ENCODE measurements around the gene C17orf113.
"Not testable (repeated sequence)": the region's sequence is repeated elsewhere in the genome, so short reads cannot be mapped to it uniquely, and the experiment has no call there.

C17orf113 gene

GRCh38 chr17:42016941-42017865 is 33.2 kb downstream of the C17orf113 start, which contains the start of gene DNAJC7:
Gene DNAJC7, minus strand, starts transcription at chr17:42017439. Its CDS starts 23 bp downstream, at chr17:42017416.
- peak; percentile 93 for DNase-seq (ENCODE audit: low spot score)

DNA sequence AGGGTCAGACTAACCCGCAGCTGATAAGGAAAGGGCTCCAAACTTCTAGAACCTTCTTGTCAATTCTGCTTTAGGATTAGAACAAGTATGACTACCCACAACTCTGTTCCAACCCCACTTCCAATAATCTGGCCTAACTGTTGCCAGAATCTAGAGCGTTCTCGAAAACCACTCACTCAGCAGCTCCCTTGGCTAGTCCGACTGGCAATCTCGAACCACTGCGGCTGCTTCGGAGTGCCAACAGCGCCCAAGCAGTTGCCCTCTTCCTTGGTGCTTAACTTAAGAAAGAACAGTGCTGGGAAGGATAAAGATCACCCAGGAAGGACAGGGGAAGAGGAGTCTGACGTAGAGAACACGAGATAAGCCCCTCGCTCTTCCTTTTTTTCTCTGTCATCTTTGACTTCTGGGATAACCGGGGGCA is 34.0 kb downstream of the C17orf113 start:
- no peak for DNase-seq (ENCODE audit: low spot score)

DNA sequence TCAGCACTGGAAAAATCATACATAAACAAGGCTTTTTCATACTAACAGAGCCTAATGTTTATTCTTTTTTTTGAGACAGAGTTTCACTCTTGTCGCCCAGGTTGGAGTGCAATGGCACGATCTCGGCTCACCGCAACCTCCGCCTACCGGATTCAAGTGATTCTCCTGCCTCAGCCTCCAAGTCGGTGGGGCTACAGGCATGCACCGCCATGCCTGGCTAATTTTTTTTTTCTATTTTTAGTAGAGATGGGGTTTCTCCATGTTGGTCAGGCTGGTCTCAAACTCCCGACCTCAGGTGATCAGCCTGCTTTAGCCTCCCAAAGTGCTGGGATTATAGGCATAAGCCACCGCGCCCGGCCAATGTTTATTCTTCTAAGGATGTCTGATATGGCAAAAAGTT is 36.7 kb downstream of the C17orf113 start:
- DNase-seq (ENCODE audit: low spot score): not testable (repeated sequence)

GRCh38 chr17:42012363-42012762 is 38.0 kb downstream of the C17orf113 start:
- DNase-seq (ENCODE audit: low spot score): not testable (repeated sequence)

GRCh38 chr17:42010898-42011516 is 39.4 kb downstream of the C17orf113 start:
- DNase-seq (ENCODE audit: low spot score): no peak

GRCh38 chr17:42010266-42010680 is 40.1 kb downstream of the C17orf113 start:
- DNase-seq (ENCODE audit: low spot score): not testable (repeated sequence)

DNA sequence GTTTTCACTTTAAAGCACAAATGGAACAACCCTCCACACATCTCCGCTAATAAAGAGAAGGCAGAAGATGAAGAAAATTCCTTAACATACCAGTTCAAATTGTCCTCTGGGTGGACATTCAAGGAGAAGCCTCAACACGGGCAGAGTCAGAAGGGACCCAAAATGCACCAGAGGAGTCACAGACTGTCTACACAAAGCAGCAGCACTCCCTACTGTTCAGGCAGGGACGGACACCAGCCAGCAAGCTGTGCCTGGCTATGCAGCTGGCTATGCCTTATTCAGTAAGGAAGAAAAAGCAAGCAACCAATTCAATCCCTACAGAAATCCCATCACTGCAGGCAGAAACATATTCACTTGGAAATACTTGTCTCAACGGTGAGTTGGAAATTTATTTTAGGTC is 41.2 kb downstream of the C17orf113 start:
- no peak for DNase-seq (ENCODE audit: low spot score)

DNA sequence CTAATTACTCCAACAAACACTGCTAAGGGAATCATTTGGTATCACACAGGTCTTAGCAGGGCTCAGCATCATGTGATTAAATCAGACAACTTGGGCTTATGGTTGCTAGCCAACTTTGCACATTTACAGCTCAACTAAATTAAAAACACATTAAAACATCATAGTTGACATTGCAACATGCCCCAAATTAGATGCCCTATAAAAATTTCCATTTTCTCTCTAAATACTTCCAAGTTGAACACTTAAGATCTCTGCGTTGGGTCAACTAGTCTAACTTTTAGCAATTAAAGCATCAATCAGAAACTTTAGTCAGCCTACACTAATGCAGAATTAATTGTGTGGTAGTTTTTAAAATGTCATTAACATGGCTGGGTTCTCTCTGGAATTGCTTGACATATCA is 45.2 kb downstream of the C17orf113 start:
- no peak for DNase-seq (ENCODE audit: low spot score)

GRCh38 chr17:42002792-42003301 is 47.6 kb downstream of the C17orf113 start:
- DNase-seq (ENCODE audit: low spot score): no peak

- no peak for DNase-seq (ENCODE audit: low spot score)
These were observed 48.1 kb downstream of the C17orf113 start for GRCh38 chr17:42002175-42002791.

- DNase-seq (ENCODE audit: low spot score): no peak
These were observed 48.7 kb downstream of the C17orf113 start for GRCh38 chr17:42001729-42002128.

DNA sequence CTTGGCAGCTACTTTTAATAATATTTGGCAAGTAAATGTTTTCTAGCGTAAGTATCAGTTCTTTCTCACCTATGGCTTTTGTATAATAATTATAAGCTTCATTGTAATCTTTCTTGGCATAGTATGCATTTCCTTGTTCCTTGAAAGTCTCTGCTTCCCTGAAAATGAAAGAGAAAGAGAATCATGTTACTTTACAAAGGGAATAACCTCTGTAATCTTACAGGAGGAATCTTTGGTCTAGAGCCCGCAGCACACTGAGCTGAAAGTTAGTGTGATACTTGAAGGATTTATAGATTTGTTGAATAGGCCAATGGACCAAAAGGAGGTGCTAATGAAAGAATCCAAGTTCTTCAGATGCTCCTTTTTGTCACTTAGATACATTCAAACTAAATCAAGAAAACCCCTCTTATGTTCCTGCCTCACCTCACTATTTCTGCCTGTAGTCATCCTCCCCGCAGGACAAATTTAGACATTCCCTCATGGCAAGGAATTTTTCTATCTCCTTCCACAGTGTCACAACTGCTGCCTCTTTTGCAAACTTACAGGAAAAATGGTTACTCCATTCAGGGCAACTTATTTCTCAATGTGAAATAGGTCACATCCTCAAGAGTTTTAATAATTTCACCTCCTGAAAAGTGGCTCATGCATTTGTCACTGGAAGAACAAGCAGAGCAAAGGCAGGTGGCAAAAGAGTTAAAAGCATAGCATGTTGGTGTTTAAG is 49.8 kb downstream of the C17orf113 start:
- no peak for DNase-seq (ENCODE audit: low spot score)

- DNase-seq (ENCODE audit: low spot score): no peak
These were observed 51.9 kb downstream of the C17orf113 start for GRCh38 chr17:41998497-41998896.

DNA sequence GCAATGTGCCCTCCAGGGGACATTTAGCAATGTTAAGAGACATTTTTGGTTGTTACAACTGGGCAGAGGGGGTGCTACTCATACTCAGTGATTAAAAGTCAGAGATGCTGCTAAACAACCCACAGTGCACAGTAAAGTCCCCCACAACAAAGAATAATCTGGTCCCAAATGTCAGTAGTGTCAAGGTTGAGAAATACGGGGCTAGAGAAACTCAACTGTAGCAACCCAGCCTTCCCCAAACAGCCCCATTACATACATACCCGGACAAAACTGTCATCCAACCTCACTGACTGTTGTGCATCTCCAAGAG is 53.6 kb downstream of the C17orf113 start:
- no peak for DNase-seq (ENCODE audit: low spot score)

- no peak for DNase-seq (ENCODE audit: low spot score)
These were observed 57.8 kb downstream of the C17orf113 start for GRCh38 chr17:41992576-41992975.

- no peak for DNase-seq (ENCODE audit: low spot score)
These were observed 60.5 kb downstream of the C17orf113 start for GRCh38 chr17:41989702-41990419.

DNA sequence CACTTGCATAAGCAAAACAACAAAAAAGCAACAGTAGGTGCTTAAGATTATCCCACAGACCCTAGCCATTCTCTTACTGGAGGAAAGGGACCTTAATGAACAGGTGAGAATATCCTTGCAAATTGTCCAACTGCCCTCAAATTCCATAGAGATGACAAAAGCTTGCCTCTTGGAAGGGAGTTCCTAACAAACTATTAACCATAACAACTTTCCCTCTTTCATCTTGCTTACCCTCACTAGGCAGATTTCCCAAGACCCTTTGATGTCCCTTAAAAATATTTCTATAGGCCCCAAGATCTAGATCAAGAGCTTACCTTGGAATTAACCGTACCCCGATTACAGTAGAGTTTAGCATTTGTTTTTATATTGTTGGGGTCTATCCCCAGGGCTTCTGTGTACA is 62.0 kb downstream of the C17orf113 start:
- DNase-seq (ENCODE audit: low spot score): no peak
